Measurements from ENCODE around the gene FAM20A.
A peak's percentile ranks its signal among the peaks of the same experiment; 100 is the strongest.
"Not testable (repeated sequence)": the region's sequence is repeated elsewhere in the genome, so short reads cannot be mapped to it uniquely, and the experiment has no call there.

FAM20A gene

DNA sequence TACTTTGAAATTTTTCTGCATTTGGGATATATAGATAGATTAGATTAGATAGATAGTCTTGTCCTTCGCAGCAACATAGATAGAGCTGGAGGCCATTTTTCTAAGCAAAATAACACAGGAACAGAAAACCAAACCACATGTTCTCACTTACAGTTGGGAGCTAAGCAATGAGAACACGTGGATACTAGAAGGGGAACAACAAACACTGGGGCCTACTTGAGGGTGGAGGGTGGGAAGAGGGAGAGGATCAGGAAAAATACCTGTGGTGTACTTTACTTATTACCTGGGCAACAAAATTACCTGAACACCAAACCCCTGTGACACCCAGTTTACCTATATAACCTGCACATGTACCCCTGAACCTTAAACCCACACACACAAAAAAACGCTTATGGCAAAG, 74.6 kb downstream of the FAM20A start:
- H3K4me1 ChIP-seq (ENCODE audit: control insufficient read depth, insufficient read depth, low read length, unreplicated experiment), result no peaks in the 10 kb centered on the region
- H3K27ac ChIP-seq (ENCODE audit: low read depth, low read length), result no peak overlapping the region
- H3K4me3 ChIP-seq (ENCODE audit: low read depth, low read length), result no peak overlapping the region
- no peaks in the 10 kb centered on the region for H3K27me3 ChIP-seq (ENCODE audit: insufficient read depth, low read length)
- H3K36me3 ChIP-seq (ENCODE audit: insufficient read depth, low read length), result peaks cover 75% of the 10 kb centered on the region
- H2AFZ ChIP-seq (ENCODE audit: low read length, unreplicated experiment), result no peak overlapping the region
- peaks cover 22% of the 10 kb centered on the region for H3K79me2 ChIP-seq (ENCODE audit: control insufficient read depth, insufficient read depth, low read length, unreplicated experiment)

DNA sequence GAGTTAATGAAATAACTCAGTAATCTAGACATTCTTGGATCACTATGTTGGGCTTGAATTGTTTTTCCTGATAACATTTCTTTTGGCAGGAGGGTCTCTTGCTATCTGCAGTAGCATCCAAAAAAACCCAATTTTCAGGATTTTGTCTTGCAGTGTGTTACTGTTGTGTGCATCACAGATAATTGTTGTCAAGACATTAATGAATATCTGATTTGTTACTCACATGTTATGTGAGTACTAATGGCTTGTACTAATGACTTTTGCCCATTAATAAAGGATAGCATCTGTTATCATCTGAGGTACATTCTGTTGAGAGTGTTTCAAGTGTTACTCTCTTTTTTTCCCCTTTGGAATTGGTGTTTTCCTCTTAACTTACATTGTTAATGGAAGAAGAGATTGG, 78.9 kb downstream of the FAM20A start:
- Histone ChIP-seq H3K27ac (ENCODE audit: low read depth, low read length) (no peak overlapping the region), H3K4me1 (ENCODE audit: control insufficient read depth, insufficient read depth, low read length, unreplicated experiment) (no peaks in the 10 kb centered on the region), H3K27me3 (ENCODE audit: insufficient read depth, low read length) (no peaks in the 10 kb centered on the region), H3K79me2 (ENCODE audit: control insufficient read depth, insufficient read depth, low read length, unreplicated experiment) (peaks cover 54% of the 10 kb centered on the region), H2AFZ (ENCODE audit: low read length, unreplicated experiment) (no peak overlapping the region), H3K36me3 (ENCODE audit: insufficient read depth, low read length) (peaks cover 56% of the 10 kb centered on the region), H3K4me3 (ENCODE audit: low read depth, low read length) (no peak overlapping the region)

DNA sequence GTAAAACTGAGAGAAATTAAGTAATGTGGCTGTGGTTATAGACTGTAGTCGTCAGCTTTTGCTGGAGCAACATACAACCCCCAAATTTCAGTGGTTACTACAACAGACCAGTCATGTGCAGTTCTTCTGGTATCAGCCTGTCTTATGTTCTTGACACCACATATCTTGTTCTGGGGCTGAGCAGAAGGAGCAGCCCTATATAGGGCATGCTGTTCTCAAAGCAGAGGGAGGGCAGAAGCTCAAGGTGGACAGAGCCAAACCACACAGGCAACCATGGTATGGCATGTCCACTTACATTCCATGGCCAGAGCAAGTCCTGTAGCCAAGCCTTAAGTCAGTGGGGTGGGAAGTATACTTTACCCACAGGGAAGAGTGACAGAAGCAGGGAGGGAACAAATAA, 81.3 kb downstream of the FAM20A start:
- Histone ChIP-seq H2AFZ (ENCODE audit: low read length, unreplicated experiment) (no peak overlapping the region), H3K4me3 (ENCODE audit: low read depth, low read length) (no peak overlapping the region), H3K4me1 (ENCODE audit: control insufficient read depth, insufficient read depth, low read length, unreplicated experiment) (peaks cover 20% of the 10 kb centered on the region), H3K27me3 (ENCODE audit: insufficient read depth, low read length) (no peaks in the 10 kb centered on the region), H3K79me2 (ENCODE audit: control insufficient read depth, insufficient read depth, low read length, unreplicated experiment) (peaks cover 75% of the 10 kb centered on the region), H3K36me3 (ENCODE audit: insufficient read depth, low read length) (peaks cover 51% of the 10 kb centered on the region), H3K27ac (ENCODE audit: low read depth, low read length) (no peak overlapping the region)

DNA sequence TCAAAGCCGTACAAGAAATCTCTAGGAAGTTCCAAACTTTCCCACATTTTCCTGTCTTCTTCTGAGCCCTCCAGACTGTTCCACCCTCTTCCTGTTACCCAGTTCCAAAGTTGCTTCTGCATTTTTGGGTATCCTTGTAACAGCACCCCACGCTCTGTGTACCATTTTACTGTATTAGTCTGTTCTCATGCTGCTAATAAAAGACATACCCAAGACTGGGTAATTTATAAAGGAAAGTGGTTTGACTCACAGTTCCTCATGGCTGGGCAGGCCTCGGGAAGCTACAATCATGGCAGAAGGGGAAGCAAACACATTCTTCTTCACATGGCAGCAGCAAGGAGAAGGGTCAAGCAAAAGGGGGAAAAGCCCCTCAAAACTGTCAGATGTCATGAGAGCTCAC, 82.1 kb downstream of the FAM20A start:
- H2AFZ ChIP-seq (ENCODE audit: low read length, unreplicated experiment); H3K27ac ChIP-seq (ENCODE audit: low read depth, low read length); H3K4me3 ChIP-seq (ENCODE audit: low read depth, low read length); H3K27me3 ChIP-seq (ENCODE audit: insufficient read depth, low read length): not testable (repeated sequence)
- H3K4me1 ChIP-seq (ENCODE audit: control insufficient read depth, insufficient read depth, low read length, unreplicated experiment), result peaks cover 23% of the 10 kb centered on the region
- peaks cover 48% of the 10 kb centered on the region for H3K36me3 ChIP-seq (ENCODE audit: insufficient read depth, low read length)
- peaks cover 84% of the 10 kb centered on the region for H3K79me2 ChIP-seq (ENCODE audit: control insufficient read depth, insufficient read depth, low read length, unreplicated experiment)

DNA sequence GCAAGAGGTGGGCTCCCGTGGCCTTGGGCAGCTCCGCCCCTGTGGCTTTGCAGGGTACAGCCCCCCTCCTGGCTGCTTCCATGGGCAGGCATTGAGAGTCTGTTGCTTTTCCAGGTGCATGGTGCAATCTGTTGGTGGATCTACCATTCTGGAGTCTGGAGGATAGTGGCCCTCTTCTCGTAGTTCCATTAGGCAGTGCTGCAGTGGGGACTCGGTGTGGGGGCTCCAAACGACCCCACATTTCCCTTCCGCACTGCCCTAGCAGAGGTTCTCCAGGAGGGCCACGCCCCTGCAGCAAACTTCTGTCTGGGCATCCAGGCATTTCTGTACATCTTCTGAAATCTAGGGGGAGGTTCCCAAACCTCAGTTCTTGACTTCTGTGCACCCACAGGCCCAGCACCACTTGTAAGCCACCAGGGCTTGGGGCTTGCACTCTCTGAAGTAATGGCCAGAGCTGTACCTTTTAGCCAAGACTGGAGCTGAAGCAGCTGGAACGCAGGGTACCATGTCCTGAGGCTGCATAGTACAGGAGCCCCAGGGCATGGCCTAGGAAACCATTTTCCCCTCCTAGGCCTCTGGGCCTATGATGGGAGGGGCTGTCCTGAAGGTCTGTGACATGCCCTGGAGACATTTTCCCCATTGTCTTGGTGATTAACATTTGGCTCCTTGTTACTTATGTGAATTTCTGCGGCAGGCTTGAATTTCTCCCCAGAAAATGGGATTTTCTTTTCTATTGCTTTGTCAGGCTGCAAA, 82.9 kb downstream of the FAM20A start:
- H3K27me3 ChIP-seq (ENCODE audit: insufficient read depth, low read length), result no peaks in the 10 kb centered on the region
- H3K4me3 ChIP-seq (ENCODE audit: low read depth, low read length), result no peak overlapping the region
- H3K4me1 ChIP-seq (ENCODE audit: control insufficient read depth, insufficient read depth, low read length, unreplicated experiment), result peaks cover 23% of the 10 kb centered on the region
- peaks cover 42% of the 10 kb centered on the region for H3K36me3 ChIP-seq (ENCODE audit: insufficient read depth, low read length)
- peaks cover 84% of the 10 kb centered on the region for H3K79me2 ChIP-seq (ENCODE audit: control insufficient read depth, insufficient read depth, low read length, unreplicated experiment)
- H2AFZ ChIP-seq (ENCODE audit: low read length, unreplicated experiment), result no peak overlapping the region
- no peak overlapping the region for H3K27ac ChIP-seq (ENCODE audit: low read depth, low read length)

DNA sequence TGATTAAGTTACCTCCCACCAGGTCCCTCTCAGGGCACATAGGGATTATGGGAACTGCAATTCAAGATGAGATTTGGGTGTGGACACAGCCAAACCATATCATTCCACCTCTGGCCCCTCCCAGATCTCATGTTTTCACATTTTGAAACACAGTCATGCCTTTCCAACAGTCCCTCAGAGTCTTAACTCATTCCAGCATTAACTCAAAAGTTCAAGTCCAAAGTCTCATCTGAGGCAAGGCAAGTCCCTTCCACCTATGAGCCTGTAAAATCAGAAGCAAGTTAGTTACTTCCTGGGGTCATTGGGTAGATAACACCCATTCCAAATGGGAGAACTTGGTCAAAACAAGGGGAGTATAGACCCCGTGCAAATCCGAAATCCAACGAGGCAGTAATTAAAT, 83.6 kb downstream of the FAM20A start:
- Histone ChIP-seq H3K36me3 (ENCODE audit: insufficient read depth, low read length) (peaks cover 35% of the 10 kb centered on the region), H3K4me1 (ENCODE audit: control insufficient read depth, insufficient read depth, low read length, unreplicated experiment) (peaks cover 23% of the 10 kb centered on the region), H3K79me2 (ENCODE audit: control insufficient read depth, insufficient read depth, low read length, unreplicated experiment) (peaks cover 84% of the 10 kb centered on the region)
- H3K27ac ChIP-seq (ENCODE audit: low read depth, low read length); H3K4me3 ChIP-seq (ENCODE audit: low read depth, low read length); H2AFZ ChIP-seq (ENCODE audit: low read length, unreplicated experiment); H3K27me3 ChIP-seq (ENCODE audit: insufficient read depth, low read length): not testable (repeated sequence)

DNA sequence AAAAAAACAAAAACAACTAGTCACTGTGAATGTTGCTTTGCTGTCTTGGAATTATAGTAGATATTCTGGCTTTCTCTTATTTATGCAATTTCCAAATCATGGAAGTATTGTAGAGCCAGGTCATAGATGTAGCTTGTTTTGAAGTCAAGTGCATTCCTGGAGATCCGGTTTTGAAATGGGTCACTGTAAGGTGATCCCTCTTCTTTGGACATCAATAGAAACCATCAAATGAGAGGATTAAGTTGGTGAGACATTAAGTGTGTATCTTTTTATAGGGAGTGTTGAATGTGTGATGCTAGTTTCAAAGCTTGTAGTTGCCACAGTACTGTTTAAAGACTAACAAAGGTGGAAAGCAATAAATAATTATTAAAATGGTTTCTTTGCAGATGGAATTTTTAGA, 84.4 kb downstream of the FAM20A start:
- no peak overlapping the region for H3K4me3 ChIP-seq (ENCODE audit: low read depth, low read length)
- H3K36me3 ChIP-seq (ENCODE audit: insufficient read depth, low read length), result peaks cover 32% of the 10 kb centered on the region
- H3K27me3 ChIP-seq (ENCODE audit: insufficient read depth, low read length), result no peaks in the 10 kb centered on the region
- peaks cover 23% of the 10 kb centered on the region for H3K4me1 ChIP-seq (ENCODE audit: control insufficient read depth, insufficient read depth, low read length, unreplicated experiment)
- H3K27ac ChIP-seq (ENCODE audit: low read depth, low read length), result peak overlapping the region; percentile 94; the same call in 1 of the 2 replicates
- peaks cover 80% of the 10 kb centered on the region for H3K79me2 ChIP-seq (ENCODE audit: control insufficient read depth, insufficient read depth, low read length, unreplicated experiment)
- no peak overlapping the region for H2AFZ ChIP-seq (ENCODE audit: low read length, unreplicated experiment)

DNA sequence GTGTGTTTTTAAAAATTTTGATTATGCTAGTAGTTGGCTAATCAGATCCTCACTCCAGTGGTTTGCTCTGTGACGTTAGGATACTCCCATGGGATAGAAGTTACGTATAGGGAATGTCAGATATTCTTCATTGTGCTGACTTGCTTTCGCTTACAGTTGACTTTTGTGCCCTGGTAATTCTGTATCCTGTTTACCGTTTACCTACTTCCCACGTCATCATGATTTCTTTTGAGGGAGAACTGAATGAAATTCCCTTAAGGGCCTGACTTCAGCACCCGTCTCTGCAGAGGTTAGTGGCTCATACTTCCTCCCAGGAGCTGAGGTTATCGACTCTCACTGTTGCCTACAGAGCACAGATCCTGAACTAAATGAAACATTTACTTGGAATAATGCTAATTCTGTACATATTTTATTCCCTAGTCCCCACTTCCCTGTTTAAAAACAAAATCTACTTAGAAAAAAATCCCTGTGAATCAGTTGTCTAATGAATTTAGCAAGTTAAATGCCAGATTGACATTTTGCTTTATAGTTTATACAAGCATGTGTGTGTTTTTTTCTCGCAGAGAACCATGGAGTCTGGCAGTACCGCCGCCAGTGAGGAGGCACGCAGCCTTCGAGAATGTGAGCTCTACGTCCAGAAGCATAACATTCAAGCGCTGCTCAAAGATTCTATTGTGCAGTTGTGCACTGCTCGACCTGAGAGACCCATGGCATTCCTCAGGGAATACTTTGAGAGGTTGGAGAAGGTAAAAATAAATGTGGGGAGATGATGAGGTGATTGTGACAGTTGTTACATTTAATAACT, 86.1 kb downstream of the FAM20A start:
- Histone ChIP-seq H3K27me3 (ENCODE audit: insufficient read depth, low read length) (no peaks in the 10 kb centered on the region), H2AFZ (ENCODE audit: low read length, unreplicated experiment) (no peak overlapping the region), H3K27ac (ENCODE audit: low read depth, low read length) (peak overlapping the region; percentile 94), H3K4me3 (ENCODE audit: low read depth, low read length) (peak overlapping the region; percentile 93), H3K79me2 (ENCODE audit: control insufficient read depth, insufficient read depth, low read length, unreplicated experiment) (peaks cover 73% of the 10 kb centered on the region), H3K4me1 (ENCODE audit: control insufficient read depth, insufficient read depth, low read length, unreplicated experiment) (peaks cover 28% of the 10 kb centered on the region), H3K36me3 (ENCODE audit: insufficient read depth, low read length) (peaks cover 32% of the 10 kb centered on the region)

DNA sequence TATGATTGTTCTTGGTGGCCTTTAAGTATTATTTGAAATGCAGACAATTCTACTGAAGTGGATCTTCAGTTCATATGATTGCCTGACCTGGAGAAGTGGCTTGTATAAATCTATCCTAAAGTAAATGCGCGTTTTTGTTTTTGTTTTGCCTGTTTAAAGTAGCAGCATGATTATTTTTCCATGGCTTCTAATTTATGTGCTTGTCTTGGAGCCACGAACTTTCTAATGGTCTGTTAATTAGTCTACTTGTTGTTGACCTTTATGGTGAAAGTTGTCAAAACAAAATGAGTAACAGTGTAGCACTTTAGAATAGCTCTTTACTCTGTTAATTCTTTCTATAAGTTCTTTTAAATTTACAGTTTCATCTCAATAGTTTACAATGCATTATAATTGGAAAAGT, 87.2 kb downstream of the FAM20A start:
- H3K27ac ChIP-seq (ENCODE audit: low read depth, low read length), result peak overlapping the region; percentile 94
- peak overlapping the region; percentile 93 for H3K4me3 ChIP-seq (ENCODE audit: low read depth, low read length)
- no peaks in the 10 kb centered on the region for H3K27me3 ChIP-seq (ENCODE audit: insufficient read depth, low read length)
- no peak overlapping the region for H2AFZ ChIP-seq (ENCODE audit: low read length, unreplicated experiment)
- peaks cover 32% of the 10 kb centered on the region for H3K4me1 ChIP-seq (ENCODE audit: control insufficient read depth, insufficient read depth, low read length, unreplicated experiment)
- H3K36me3 ChIP-seq (ENCODE audit: insufficient read depth, low read length), result peaks cover 22% of the 10 kb centered on the region
- peaks cover 62% of the 10 kb centered on the region for H3K79me2 ChIP-seq (ENCODE audit: control insufficient read depth, insufficient read depth, low read length, unreplicated experiment)

DNA sequence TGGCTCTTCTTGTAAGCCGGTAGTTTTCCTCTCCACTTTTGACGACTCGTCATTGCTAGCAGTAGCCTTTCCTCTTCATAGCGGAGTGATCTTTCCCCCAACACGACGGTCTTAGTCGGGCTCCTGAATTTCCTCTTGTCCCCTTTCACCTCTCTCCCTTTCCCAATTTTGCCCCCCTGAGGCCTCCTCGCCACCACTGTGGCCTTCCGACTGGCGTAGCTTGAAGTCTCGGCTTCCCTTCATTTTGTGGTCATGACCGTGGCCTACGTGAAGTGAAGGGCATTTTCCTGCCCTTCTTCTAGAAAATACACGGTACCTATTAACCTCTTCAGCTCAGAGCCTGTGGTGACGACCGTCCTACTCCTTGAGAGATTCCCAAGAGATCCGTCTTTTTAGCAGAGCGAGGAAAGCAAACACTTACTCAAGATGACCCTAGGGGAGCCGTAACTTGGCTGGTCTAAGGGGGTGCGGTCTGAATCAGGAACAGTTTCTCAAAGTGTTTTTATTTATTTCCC, 88.2 kb downstream of the FAM20A start:
- Histone ChIP-seq H3K4me3 (ENCODE audit: low read depth, low read length) (peak overlapping the region; percentile 93), H3K79me2 (ENCODE audit: control insufficient read depth, insufficient read depth, low read length, unreplicated experiment) (peaks cover 54% of the 10 kb centered on the region)

More for the DNA sequence above, 88.2 kb downstream of the FAM20A start:
- H3K36me3 ChIP-seq (ENCODE audit: insufficient read depth, low read length), result peaks cover 22% of the 10 kb centered on the region
- peak overlapping the region; percentile 39 for H2AFZ ChIP-seq (ENCODE audit: low read length, unreplicated experiment)
- H3K27me3 ChIP-seq (ENCODE audit: insufficient read depth, low read length), result no peaks in the 10 kb centered on the region
- H3K4me1 ChIP-seq (ENCODE audit: control insufficient read depth, insufficient read depth, low read length, unreplicated experiment), result peaks cover 33% of the 10 kb centered on the region
- peak overlapping the region; percentile 94 for H3K27ac ChIP-seq (ENCODE audit: low read depth, low read length)
